ENCODE results near the gene ADARB2.
"Not testable (repeated sequence)": the region's sequence is repeated elsewhere in the genome, so short reads cannot be mapped to it uniquely, and the experiment has no call there.

ADARB2 gene

DNA sequence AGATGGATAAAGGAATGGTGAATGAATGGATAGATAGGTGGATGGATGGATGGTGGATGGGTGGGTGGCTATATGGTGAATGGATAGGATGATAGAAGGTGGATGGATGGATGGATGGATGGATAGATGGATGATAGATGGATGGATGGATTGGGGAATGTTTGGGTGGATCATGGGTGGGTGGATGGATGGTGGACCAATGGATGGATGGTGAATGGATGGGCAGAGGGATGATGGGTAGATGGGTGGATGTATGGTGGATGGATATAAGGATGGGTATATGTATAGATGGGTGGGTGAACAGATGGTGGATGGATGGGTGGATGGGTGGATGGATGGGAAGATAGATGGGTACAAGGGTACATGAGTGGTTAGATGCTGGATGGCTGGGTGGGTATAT is 322.4 kb downstream of the ADARB2 start:
- no peak for DNase-seq

DNA sequence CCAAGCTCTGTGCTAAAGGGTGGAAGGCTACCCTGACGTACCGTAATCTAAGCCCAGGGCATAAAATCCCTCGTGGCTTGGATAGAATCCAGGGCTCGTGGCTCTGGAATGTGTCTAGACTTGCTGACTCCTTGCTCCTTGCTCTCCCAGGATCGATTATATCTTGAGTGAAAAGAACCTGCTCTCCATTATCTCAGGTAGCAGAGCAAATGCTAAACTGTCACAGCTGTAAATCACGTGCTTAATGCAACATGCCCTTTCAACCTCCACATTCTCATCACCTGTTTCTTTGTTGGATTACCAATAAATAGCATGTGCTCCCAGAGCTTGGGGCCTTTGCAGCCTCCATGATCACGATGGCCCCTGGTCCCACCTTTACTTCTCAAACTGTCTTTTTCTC is 323.0 kb downstream of the ADARB2 start:
- DNase-seq: not testable (repeated sequence)

DNA sequence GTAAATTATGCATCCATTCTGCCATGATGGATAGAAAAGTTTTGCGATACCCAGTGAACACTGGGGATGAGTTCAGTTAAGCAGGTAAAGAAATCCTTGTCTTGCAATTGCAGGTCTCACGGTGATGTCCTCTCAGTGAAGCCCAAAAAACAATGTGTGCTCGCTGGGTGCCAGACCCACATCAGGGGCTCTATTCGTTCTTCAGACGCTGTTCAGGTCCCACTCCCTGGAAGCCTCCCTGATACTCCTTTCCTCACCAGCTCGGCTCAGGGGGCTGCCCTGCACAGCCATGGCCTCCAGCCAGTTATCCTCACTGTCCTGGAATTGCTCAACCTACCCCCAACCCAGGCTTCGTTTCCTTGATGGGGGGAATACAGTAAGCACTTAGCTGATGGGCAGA is 323.5 kb downstream of the ADARB2 start:
- DNase-seq: no peak

DNA sequence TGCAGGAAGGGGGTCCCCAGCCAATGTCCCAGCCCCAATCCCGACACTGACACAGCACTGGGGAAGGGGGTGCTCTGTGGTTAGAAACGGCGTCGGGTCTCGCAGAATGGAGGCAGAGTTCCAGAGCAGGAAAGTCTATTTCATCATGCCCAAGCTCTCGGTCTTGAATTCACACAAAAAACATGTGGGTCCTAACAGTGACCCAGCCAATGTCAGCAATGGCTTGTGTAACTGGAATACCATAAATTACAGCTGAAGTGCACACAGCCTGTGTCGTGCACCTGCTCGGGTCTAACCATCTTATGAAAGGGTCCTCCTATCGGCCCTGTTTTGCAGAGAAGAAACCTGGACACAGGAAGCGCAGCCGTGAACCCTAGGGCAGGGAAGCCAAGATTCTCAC is 324.1 kb downstream of the ADARB2 start:
- DNase-seq: no peak

DNA sequence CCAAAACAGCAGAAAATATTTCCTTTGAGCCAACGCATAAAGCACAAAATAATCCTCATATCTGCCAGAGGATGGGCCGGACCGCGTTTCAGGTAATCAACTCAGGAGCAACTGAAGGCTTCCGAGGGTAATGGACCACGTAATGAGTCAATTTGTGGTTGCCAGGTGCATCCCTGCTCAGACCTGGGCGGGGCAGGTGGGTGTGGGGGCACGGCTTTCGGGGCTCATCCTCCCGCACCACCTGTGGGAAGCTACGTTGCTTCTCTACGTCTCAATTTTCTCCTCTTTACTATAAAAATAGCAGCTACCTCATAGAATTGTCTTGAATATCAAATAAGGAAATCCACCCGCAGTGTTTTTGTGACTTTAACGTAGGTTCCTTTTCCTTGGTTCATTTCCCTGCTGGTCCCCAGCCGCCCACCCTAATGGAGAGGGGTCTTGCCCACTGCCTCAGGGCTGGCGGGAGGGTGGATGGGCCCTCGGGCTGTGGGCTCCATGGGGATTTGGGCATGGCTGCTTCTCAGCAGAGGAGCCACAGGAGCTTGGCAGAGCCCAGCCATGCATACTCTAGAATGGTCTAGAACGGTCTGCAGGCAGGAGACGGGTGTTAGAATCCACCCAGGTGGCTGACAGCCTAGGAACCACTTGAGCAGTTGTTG is 324.7 kb downstream of the ADARB2 start:
- no peak for DNase-seq

DNA sequence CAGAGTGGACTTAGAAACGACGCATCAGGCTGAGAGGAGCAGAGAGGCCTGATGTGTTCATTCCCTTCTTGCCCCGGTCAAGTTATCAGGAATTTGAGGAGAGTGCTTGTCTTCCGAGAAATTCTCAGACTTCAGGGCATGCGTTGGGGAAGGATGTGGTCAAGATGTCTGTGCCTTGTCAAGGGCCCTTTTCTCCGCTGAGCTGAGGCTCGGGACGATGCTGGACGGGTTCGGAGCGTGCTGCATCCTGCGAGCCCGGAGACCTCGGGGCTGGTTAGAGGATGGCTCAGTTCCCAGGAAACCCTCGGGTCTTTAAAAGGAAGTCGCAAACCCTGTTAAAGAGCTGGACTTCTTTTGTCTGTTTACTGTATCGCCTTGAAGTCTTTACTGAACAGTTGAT is 325.4 kb downstream of the ADARB2 start:
- no peak for DNase-seq

DNA sequence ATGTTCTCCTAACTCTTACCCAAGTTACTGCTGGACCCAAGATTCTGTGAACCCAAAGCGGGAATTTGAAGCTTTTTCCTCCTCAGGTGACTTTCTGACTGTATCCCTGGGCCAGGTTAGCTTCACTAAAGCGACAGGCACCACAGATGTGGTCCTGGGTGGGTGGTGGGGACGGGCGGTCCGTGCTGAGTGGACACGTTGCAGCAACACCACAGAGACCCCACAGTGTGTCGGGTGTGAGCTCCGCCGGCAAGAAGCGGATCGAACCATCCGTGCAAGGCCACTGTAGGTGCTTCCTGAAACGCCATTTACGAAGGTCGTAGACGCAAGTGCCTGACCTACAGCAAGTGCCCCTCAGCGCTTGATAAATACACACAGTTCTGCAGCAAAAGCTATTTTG is 325.9 kb downstream of the ADARB2 start:
- DNase-seq: no peak

DNA sequence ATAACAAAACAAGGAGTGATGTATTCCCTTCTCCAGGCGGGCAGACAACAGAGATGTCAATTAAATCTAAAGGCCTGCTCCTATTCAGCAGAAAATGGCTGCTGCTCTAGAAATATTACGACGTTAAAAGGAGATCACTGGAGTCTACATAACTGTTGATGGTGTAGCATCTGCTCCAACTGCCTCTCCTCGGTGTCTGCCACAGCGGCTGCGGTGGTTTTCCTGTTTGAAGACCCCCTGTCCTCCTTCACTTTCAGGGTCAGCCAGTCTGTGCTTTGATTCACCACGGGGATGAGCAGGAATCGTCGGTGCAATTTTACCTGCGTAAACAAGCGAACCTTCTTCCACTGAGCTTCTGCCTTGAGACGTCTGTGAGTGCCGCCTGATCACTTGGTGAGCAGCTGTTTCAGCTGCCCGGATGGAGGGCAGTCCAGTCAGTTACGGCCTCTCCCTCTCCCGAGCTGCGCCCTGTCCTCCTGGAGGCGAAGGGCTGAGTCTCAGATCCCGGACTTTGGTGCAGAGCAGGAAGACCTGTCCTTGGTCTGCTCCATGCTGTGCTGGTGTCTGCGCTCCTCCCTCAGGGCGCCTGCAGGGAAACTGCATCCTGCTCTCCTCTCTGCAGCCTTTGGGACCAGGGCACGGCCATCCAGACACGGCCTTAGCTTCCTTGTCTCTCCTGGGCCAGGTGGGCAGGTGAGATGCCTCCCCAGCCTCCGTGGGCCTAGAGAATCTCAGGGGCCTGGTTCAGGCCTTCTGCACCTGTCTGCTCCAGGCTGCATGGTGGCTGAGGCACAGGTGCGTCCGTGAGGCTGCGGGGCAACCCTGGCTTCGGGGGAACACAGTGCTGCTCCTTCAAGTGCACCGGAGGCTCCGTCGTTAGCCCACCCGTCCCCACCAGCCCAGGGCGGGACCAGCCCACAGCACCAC is 326.6 kb downstream of the ADARB2 start:
- no peak for DNase-seq

DNA sequence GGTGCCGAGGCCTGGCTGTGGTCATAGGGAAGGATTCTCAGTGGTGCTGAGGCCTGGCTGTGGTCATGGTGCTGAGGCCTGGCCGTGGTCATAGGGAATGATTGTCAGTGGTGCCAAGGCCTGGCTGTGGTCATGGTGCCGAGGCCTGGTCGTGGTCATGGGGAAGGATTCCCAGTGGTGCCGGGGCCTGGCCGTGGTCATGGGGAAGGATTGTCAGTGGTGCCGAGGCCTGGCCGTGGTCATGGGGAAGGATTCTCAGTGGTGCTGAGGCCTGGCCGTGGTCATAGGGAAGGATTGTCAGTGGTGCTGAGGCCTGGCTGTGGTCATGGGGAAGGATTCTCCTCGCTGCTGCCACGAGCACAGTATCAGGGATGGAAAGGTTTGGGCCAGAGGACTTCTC is 327.3 kb downstream of the ADARB2 start:
- DNase-seq: no peak

DNA sequence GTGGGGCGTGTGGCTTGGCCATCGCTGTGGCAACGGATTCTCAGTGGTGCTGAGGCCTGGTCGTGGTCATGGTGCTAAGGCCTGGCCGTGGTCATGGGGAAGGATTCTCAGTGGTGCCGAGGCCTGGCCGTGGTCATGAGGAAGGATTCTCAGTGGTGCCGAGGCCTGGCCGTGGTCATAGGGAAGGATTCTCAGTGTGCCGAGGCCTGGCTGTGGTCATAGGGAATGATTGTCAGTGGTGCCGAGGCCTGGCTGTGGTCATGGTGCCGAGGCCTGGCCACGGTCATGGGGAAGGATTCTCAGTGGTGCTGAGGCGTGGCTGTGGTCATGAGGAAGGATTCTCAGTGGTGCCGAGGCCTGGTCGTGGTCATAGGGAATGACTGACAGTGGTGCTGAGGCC is 327.9 kb downstream of the ADARB2 start:
- DNase-seq: no peak

DNA sequence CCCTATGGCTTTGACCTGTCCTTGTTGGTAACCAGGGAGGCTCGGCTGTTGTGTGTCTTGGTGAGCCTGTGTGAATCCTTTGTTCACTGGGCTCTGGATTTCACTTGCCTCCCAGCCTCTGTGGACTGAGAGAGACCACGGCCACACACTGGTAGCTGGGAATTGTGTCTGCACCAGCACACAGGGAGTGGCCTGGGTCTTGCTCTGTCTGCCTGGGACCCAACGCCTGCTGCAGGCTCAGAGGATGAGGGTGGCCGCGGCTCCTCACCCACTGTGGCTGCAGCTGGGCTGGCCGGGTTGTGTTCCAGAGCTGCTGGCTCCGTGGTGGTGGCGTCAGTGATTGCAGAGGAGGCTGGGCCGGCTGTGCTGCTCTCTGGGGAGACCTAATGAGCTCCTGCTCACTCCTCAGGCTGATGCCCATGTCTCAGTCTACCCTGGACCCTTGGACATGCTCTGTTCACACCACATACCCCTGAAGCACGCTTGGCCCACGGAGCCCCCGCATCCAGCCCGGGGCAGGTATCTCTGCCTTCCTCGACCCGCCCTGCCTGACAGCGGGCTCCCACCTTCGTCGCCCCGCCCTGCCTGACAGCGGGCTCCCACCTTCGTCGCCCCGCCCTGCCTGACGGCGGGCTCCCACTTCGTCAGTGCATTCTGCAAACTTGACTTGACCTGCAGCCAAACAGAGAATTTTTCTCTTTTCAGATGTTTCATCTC is 328.5 kb downstream of the ADARB2 start:
- DNase-seq: no peak

DNA sequence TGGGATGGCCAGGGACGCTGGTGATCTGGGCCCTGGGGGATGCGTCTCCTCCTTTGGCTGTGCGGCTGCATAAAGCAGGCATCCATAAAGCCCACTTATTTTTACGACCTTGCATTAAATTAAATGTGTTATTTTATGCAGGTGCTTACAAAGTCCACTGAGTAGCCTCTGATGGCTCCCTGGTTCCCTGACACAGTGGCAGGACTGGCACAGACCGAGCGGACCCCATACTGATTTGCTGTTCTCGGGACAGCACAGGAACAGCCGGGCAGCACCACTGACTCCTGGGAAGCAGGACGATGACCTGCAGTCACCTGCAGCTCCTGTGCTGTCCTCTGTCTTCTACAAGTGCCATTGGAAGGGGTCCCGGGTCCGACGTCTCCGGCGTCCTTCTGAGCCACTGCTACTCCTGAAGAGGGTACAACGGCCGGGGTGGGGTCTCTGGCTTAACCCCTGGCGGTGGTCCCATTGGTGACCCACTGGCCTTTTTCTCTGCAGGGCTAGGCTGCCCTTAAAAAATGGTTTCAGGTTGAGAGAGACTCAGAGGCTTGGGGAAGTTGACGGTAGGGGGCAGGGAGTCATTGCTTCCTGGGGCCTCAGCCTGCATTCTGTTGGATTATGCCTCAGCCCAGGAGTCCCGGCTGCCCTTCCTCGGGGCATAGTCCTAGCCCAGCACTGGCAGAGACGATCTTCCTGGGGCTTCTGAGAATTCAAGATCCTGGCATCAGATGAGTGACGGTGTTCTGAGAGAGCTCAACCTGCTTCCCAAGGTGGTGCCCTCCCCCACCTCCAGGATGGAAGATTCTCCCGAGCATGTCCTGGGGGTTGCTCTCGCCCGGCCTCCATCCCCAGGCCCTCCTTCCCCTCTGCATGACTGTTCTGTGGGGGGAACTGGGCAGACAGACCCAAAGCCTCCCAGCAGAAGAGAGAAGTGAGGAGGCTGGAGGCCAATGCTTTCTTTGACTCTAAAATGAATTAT is 330.1 kb downstream of the ADARB2 start:
- no peak for DNase-seq

DNA sequence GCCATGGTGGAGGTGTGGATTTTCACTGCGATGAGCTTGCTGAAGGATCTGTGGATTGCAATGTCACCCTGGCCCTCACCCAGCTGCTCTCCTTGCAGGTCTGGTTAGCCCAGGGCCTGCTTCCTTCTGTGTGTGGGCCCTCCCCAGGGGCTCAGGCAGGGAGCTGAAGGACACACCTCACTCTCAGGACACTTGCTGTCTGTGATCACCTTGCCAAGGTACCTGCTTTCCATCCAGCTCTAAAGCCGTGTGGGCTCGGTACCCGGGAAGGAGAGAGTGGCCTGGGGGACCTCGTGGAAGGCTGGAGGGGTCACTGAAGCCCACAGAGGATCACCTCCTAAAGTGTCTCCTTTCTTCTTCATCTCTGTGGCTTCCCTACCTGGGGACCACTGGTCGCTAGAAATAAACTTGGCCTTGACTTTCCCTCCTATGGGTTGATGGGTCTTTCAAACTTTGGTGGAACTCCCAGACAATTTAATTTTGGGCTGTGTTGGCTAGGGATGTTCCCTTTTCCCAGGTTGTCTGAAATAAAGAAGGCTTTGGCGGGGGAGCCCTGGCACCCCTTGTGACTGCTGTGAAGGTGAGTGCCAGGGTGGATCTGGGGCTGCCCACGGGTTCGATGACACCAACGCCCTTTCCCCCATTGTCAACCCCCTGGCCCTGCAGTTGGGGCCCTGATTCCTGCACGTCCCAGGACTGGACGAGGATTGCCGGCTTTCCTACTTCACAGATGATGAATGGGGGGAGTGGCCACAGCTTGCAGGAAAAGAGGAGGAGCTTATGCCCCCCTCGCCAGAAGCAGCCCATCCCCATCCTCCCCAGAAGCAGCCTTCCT is 331.0 kb downstream of the ADARB2 start:
- DNase-seq: no peak

DNA sequence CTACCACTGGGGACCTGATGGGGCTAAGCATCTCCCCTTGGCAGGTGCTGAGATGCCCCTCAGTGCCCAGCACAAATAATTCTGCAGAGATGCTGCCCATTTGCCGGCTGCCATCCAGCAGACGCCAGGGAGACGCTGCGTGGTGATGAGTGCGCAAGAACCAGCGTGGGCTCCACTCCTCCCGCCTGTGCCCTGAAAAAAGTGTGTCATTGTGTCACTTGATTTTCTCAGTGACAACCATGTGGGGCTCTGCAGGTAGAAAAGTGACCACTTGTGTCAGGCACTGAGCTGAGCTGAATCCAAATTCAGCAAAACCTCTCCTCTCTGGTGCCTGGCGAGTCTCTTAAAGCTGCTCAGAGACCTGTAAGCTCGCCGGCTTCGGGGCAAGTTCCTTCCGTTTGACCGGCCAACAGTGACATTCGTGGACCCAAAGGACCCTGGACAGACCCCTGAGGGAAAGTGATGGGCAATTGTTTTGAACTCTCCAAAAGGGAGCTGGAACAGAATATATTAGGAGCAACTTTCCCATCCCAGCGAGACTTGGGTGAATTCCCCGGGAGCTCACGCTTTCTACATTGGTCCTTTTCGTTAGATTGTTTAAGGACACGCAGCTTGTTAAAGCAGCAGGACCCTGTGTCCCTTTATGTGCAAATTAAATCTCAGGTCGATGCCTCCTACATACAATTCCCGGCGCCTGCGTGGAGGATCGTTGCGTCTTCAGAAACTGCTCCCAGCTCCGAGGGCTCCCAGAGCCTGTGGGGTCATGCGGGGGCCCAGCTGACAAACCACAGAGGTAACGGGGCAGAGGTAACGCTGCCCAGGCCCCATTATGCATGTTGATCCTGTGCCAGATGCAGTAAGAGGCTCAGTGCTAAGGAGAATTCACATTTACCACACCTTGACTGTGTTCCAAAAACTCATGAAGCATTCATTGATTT is 332.7 kb downstream of the ADARB2 start:
- no peak for DNase-seq

DNA sequence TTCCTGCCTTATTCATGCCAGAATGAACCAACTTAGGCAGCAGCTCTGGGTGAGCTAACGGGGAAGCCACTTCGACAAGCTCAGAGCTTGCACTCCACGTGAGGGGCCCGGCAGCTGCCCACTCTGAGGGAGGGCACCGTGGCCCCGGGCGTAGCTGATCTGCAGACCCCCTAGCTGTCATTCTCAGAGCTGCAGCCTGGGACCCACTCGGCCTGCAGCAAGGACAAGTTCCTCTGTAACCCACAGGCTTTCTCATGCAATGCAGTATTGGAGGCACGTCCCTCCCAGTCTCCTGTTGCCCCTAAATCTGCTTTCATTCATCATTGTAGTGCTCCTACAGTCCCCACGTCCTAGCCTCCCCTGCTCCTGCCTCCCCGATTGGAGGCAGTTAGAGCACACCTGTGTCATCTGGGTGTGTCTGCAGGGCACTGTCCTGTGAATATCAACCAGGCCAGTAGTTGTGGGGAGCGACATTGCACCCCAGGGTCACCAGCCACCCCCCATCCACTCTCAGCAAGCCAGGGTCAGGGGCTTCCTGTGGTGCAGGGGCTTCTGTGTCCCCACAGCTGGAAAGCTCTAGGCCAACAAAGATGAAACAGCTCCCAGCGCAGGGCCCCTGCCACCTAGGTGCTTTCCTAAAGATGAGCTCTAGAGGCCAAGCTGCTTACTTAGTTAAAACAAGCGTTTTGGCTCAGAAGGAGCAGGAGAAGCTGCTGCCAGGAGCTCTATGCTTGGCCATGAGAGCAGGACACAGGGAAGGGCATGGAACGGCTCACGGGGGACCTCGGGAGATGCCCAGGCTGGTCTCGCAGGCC is 333.6 kb downstream of the ADARB2 start:
- no peak for DNase-seq

DNA sequence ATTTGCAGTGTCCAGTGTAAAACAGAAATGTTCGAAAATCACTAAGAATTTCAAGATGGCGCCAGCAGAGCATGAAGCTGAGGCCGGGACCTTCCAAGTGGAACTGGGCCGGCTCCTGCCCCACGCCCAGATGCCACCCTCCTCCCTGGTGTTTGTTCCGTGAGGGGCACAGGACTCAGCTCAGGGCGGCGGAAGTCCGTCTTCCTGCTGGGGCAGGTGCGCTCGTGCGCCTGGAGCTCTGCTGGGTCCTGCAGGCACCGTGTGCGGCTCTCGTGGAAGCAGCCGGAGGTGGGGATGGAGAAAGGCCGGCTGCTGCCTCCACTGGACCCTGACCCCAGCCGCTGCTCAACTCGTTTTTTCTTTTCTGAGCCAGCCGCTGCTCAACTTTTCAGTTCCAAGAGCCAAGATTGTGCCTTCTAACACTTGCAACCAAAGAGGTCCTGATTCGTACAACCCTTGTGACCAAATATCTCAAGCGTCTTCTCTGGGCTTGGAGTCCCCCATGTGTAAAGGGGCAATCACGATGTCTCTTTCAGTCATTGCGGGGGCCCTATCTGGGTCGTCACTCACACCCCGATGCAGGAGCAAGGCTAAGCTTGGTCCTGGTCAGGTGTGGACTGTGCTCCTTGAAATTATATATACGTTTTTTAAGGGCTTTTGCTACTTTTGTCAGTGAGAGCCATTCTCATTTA is 334.4 kb downstream of the ADARB2 start:
- no peak for DNase-seq

DNA sequence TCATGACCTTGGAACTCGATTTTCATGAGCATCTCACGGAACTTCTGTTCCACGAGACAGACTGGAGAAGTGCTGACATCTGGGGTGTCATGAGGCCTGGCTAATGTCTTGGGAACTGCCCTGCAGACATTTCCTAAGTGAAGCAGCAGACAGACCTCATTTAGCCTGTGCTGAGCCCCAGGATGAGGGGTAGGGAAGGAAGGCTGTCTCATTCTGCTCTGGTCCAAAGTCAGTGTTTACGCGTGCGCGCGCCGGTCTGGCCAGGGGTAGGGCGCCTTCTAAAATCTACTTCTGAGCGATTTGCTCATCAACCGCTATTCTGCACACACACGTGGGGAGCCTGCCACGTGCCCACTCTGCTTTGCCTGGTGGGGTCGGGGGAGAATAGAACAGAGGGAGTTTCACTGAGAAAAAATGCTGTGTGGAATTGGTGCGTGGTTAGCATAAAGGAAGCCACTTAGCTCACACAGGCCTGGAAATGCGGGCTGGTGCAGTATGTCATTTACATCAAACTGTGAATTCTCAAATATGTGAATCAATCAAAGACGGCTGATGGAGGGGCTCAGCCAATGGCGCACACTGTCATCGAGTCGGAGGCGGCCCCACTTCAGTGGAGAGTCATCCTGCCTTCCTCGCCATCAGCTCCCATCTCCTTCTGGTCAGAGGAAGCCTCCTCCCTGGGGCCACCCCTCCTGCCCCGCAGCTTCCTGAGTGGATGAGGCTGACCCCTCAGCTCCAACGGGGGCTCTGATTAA is 335.1 kb downstream of the ADARB2 start:
- no peak for DNase-seq
